Skeletal muscle satellite cell (primary cell): Measurements from ENCODE around the gene TM4SF18.
A peak's percentile ranks its signal among the peaks of the same experiment; 100 is the strongest.

Source experiments
- H3K27me3 ChIP-seq: 2 replicates; pipeline ENCODE4 v1.7.0; 2013; ENCODE audit warnings: low read length; ENCODE audit not compliant: control insufficient read depth, insufficient read depth
- H3K36me3 ChIP-seq: 2 replicates; pipeline ENCODE4 v1.7.0; 2013; ENCODE audit warnings: mild to moderate bottlenecking, control low read depth, low read length; ENCODE audit not compliant: insufficient read depth
- H3K4me1 ChIP-seq: 2 replicates; pipeline ENCODE4 v1.7.0; 2013; ENCODE audit warnings: low read length; ENCODE audit not compliant: control insufficient read depth, insufficient read depth
- H3K4me2 ChIP-seq: 2 replicates; pipeline ENCODE4 v1.7.0; 2013; ENCODE audit warnings: mild to moderate bottlenecking, low read length
- H3K4me3 ChIP-seq: 2 replicates; pipeline ENCODE4 v1.7.0; 2013; ENCODE audit warnings: low read length
- H3K9ac ChIP-seq: 2 replicates; pipeline ENCODE4 v1.7.0; 2013; ENCODE audit warnings: mild to moderate bottlenecking, low read depth, low read length, moderate library complexity
- H3K9me3 ChIP-seq: replicated peaks from 2 replicates; pipeline ENCODE4 v1.7.0; 2013; ENCODE audit warnings: mild to moderate bottlenecking, control low read depth, low read length

TM4SF18 gene

GRCh38 chr3:149296972-149297371 lies 36.5 kb downstream of the TM4SF18 start:
- Histone ChIP-seq H3K4me1 (peaks cover 35% of the 10 kb centered on the region), H3K36me3 (no peaks in the 10 kb centered on the region), H3K4me2 (no peak overlapping the region), H3K9ac (no peak overlapping the region), H3K27me3 (no peaks in the 10 kb centered on the region), H3K9me3 (no peaks in the 10 kb centered on the region), H3K4me3 (no peak overlapping the region)

GRCh38 chr3:149292666-149293065 lies 40.8 kb downstream of the TM4SF18 start:
- Histone ChIP-seq H3K9ac (no peak overlapping the region), H3K27me3 (no peaks in the 10 kb centered on the region), H3K9me3 (no peaks in the 10 kb centered on the region), H3K36me3 (no peaks in the 10 kb centered on the region), H3K4me3 (no peak overlapping the region), H3K4me1 (peaks cover 7% of the 10 kb centered on the region), H3K4me2 (no peak overlapping the region)

GRCh38 chr3:149291178-149291577 lies 42.3 kb downstream of the TM4SF18 start:
- H3K36me3 ChIP-seq: no peaks in the 10 kb centered on the region
- H3K4me3 ChIP-seq: no peak overlapping the region
- no peaks in the 10 kb centered on the region for H3K4me1 ChIP-seq
- H3K4me2 ChIP-seq: no peak overlapping the region
- no peak overlapping the region for H3K9ac ChIP-seq
- no peaks in the 10 kb centered on the region for H3K27me3 ChIP-seq
- no peaks in the 10 kb centered on the region for H3K9me3 ChIP-seq

GRCh38 chr3:149288655-149289054 lies 44.8 kb downstream of the TM4SF18 start:
- Histone ChIP-seq H3K4me2 (no peak overlapping the region), H3K4me1 (no peaks in the 10 kb centered on the region), H3K4me3 (no peak overlapping the region), H3K9ac (no peak overlapping the region), H3K36me3 (no peaks in the 10 kb centered on the region), H3K27me3 (no peaks in the 10 kb centered on the region), H3K9me3 (no peaks in the 10 kb centered on the region)

- H3K4me3 ChIP-seq: no peak overlapping the region
- H3K36me3 ChIP-seq: no peaks in the 10 kb centered on the region
- H3K4me1 ChIP-seq: no peaks in the 10 kb centered on the region
- H3K4me2 ChIP-seq: no peak overlapping the region
- no peak overlapping the region for H3K9ac ChIP-seq
- H3K9me3 ChIP-seq: no peaks in the 10 kb centered on the region
- no peaks in the 10 kb centered on the region for H3K27me3 ChIP-seq
Observed at GRCh38 chr3:149284034-149284433, 49.4 kb downstream of the TM4SF18 start.

- Histone ChIP-seq H3K36me3 (no peaks in the 10 kb centered on the region), H3K4me1 (peaks cover 3% of the 10 kb centered on the region), H3K4me3 (no peak overlapping the region), H3K27me3 (no peaks in the 10 kb centered on the region), H3K9ac (no peak overlapping the region), H3K4me2 (no peak overlapping the region), H3K9me3 (no peaks in the 10 kb centered on the region)
Observed at GRCh38 chr3:149283401-149283800, 50.0 kb downstream of the TM4SF18 start.

- H3K9ac ChIP-seq: no peak overlapping the region
Observed at GRCh38 chr3:149282836-149283235, 50.6 kb downstream of the TM4SF18 start.

GRCh38 chr3:149282322-149282721 lies 51.1 kb downstream of the TM4SF18 start:
- Histone ChIP-seq H3K4me1 (peaks cover 11% of the 10 kb centered on the region), H3K9ac (no peak overlapping the region), H3K36me3 (no peaks in the 10 kb centered on the region), H3K4me2 (no peak overlapping the region), H3K9me3 (no peaks in the 10 kb centered on the region), H3K27me3 (no peaks in the 10 kb centered on the region), H3K4me3 (no peak overlapping the region)

More at GRCh38 chr3:149282836-149283235, 50.6 kb downstream of the TM4SF18 start:
- H3K27me3 ChIP-seq: no peaks in the 10 kb centered on the region
- H3K4me1 ChIP-seq: peaks cover 6% of the 10 kb centered on the region
- no peaks in the 10 kb centered on the region for H3K9me3 ChIP-seq
- no peak overlapping the region for H3K4me2 ChIP-seq
- H3K4me3 ChIP-seq: no peak overlapping the region
- no peaks in the 10 kb centered on the region for H3K36me3 ChIP-seq

- H3K4me1 ChIP-seq: peaks cover 20% of the 10 kb centered on the region
- H3K4me2 ChIP-seq: no peak overlapping the region
- no peaks in the 10 kb centered on the region for H3K9me3 ChIP-seq
- H3K4me3 ChIP-seq: no peak overlapping the region
- H3K9ac ChIP-seq: no peak overlapping the region
- H3K36me3 ChIP-seq: no peaks in the 10 kb centered on the region
- no peaks in the 10 kb centered on the region for H3K27me3 ChIP-seq
Observed at GRCh38 chr3:149280671-149281349, 52.6 kb downstream of the TM4SF18 start.

- Histone ChIP-seq H3K9me3 (no peaks in the 10 kb centered on the region), H3K27me3 (no peaks in the 10 kb centered on the region), H3K4me2 (no peak overlapping the region), H3K9ac (no peak overlapping the region), H3K4me3 (no peak overlapping the region), H3K36me3 (no peaks in the 10 kb centered on the region), H3K4me1 (peaks cover 32% of the 10 kb centered on the region)
Observed at GRCh38 chr3:149278911-149279310, 54.5 kb downstream of the TM4SF18 start.

GRCh38 chr3:149277331-149277813 lies 56.1 kb downstream of the TM4SF18 start:
- Histone ChIP-seq H3K4me1 (peaks cover 41% of the 10 kb centered on the region), H3K9ac (peak overlapping the region; percentile 5), H3K36me3 (no peaks in the 10 kb centered on the region), H3K4me2 (peak overlapping the region; percentile 30), H3K9me3 (no peaks in the 10 kb centered on the region), H3K27me3 (no peaks in the 10 kb centered on the region), H3K4me3 (no peak overlapping the region)

- no peaks in the 10 kb centered on the region for H3K36me3 ChIP-seq
- no peaks in the 10 kb centered on the region for H3K9me3 ChIP-seq
- H3K4me3 ChIP-seq: no peak overlapping the region
- no peaks in the 10 kb centered on the region for H3K27me3 ChIP-seq
- no peak overlapping the region for H3K4me2 ChIP-seq
- no peak overlapping the region for H3K9ac ChIP-seq
- H3K4me1 ChIP-seq: peaks cover 41% of the 10 kb centered on the region
Observed at GRCh38 chr3:149276619-149277018, 56.8 kb downstream of the TM4SF18 start.
